HG03095 (cell line): ENCODE data around the gene MTA3.
A peak's percentile ranks its signal among the peaks of the same experiment; 100 is the strongest.

Experiments used
- ATAC-seq: cut with Tn5 transposase; IDR thresholded peaks from one replicate; pipeline ENCODE4 v1.9.1; 2021; ENCODE audit warnings: moderate library complexity; ENCODE audit not compliant: unreplicated experiment

The MTA3 gene

GRCh38 chr2:42781181-42781580, 212.7 kb downstream of the MTA3 start:
- ATAC-seq = no peak

GRCh38 chr2:42783511-42783910, 215.1 kb downstream of the MTA3 start:
- ATAC-seq = no peak

- ATAC-seq = no peak
Observed at GRCh38 chr2:42784204-42784880, 215.9 kb downstream of the MTA3 start.

- ATAC-seq = no peak
Observed at GRCh38 chr2:42786561-42787345, 218.3 kb downstream of the MTA3 start.

- ATAC-seq = no peak
Observed at GRCh38 chr2:42787424-42787787, 219.0 kb downstream of the MTA3 start.

GRCh38 chr2:42787788-42788477, 219.5 kb downstream of the MTA3 start:
- ATAC-seq = no peak

GRCh38 chr2:42788478-42788793, 220.0 kb downstream of the MTA3 start:
- ATAC-seq = no peak

GRCh38 chr2:42788882-42789281, 220.4 kb downstream of the MTA3 start:
- ATAC-seq = no peak

GRCh38 chr2:42789751-42790150, 221.3 kb downstream of the MTA3 start:
- no peak for ATAC-seq

- no peak for ATAC-seq
Observed at GRCh38 chr2:42791606-42792005, 223.2 kb downstream of the MTA3 start.

- ATAC-seq = peak; percentile 20
Observed at GRCh38 chr2:42792087-42792582, 223.7 kb downstream of the MTA3 start.

- ATAC-seq = peak; percentile 24
Observed at GRCh38 chr2:42792583-42793333, 224.3 kb downstream of the MTA3 start, which contains the start of gene HAAO. Gene HAAO, minus strand, starts transcription at chr2:42792583. Its CDS starts 47 bp downstream, at chr2:42792536.

GRCh38 chr2:42793334-42794270, 225.2 kb downstream of the MTA3 start:
- ATAC-seq = no peak

GRCh38 chr2:42794271-42795046, 226.0 kb downstream of the MTA3 start:
- ATAC-seq = no peak

GRCh38 chr2:42795275-42795674, 226.8 kb downstream of the MTA3 start:
- ATAC-seq = no peak

GRCh38 chr2:42795841-42796301, 227.4 kb downstream of the MTA3 start:
- ATAC-seq = peak; percentile 35

GRCh38 chr2:42796427-42797248, 228.2 kb downstream of the MTA3 start:
- ATAC-seq = peak; percentile 41

- no peak for ATAC-seq
Observed at GRCh38 chr2:42797281-42797680, 228.8 kb downstream of the MTA3 start.
